ENCODE measurements around the gene TTLL5.
"Not testable (repeated sequence)": the region's sequence is repeated elsewhere in the genome, so short reads cannot be mapped to it uniquely, and the experiment has no call there.

TTLL5 gene

DNA sequence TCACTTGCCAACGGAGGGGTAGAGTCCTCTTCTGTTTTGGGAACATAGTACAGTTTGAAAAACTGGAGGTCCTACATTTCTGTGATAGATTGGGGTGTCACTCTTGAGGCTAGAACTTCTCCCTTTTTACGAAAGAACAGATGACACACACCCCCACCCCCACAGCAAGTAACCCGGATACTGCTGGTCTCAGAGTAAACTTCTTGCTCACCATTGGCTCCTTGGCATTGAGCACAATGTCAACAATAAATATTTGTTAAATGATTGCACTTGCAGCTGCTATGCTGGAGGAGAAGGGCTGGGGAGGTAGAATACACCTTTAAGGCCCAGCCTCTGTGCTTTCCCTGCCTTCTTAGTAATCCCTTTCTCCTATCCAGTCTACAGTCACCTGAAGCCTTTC lies 170.9 kb downstream of the TTLL5 start:
- DNase-seq (ENCODE audit: low read depth) = no peak

DNA sequence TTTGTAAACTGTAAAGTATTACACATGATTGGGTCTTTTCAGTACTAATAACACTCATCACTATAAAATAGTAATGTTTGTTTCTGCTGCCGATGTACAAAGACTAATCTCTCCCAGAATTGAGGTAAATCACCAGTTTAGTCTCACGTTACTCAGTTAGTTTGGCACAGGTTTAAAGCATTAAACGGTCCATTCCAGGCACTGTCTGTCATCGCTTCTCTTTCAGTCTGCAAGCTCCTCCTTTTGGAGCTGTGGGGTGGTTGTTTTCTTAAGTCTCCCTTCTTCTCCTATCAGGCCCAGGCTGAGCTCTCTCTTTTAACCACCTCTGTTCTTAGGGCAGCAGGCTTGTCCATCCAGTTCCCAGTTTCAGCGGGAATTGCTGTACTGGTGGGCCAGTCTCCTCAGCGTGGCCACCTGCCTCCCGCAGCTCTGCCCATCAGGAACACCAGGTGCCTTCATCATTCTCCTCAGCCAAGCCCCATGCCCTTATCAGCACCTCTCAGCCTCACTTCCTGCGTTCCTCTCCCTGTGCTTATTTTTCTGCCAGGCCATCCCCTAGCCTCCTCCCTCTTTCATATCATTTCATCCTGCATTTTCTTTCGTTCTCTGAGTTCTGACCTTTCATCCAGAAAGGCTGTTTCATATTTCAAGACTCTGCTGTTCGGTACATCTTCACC lies 171.7 kb downstream of the TTLL5 start:
- DNase-seq (ENCODE audit: low read depth) = no peak

DNA sequence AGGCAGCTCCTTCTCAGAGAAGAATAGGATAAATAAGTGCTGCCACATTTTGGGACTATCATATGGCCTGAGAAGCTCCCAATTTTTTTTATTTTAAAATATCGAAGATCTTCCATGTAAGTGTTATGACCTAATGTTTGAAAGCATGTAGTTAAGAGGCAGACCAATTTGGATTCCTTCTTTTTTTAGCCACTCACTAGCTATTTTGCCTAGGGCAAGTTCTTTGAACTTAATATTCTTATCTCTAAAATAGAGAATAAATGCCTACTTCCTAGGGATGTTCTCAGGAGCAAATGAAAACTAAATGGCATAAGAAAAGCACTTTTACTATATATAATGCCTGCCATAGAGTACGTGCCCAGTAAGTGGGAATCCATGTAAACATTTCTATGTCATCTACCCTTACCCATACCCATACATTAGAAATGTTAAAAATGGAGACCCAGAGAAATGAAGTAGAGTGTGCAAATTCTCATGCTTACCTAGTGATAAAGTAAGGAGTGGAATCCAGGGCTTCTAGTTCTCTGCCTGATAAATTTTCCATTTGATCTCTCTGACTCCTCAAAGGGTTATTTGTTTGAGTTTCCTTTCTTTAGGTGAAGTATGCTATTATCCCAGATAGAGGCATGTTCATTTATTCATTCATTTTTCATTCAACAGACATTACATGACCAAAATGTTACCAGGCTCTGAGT lies 172.4 kb downstream of the TTLL5 start:
- no peak for DNase-seq (ENCODE audit: low read depth)

DNA sequence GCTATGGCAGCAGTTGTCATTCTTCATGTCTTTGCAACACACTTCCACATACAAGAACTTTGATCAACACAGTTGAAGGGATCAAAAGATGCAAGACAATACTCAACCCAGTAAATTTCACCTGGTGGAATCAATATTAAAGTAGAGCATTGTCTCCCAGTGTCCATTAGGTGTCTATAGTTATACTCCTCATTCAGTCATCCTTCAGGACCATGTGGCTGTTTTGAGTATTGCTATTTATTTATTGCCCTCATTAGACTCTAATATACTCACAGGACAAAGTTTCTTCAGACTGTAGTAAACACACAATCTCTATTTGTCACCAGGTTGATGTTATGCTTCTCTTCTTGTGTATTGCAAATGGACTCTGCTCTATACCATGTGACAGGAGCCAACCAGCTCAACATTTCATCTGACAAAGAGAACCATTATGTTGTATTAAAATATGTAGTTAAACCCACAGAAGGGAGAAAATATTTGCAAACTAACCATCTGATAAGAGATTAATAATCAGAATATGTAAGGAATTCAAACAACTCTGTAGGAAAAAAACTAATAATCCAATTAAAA lies 174.2 kb downstream of the TTLL5 start:
- no peak for DNase-seq (ENCODE audit: low read depth)

DNA sequence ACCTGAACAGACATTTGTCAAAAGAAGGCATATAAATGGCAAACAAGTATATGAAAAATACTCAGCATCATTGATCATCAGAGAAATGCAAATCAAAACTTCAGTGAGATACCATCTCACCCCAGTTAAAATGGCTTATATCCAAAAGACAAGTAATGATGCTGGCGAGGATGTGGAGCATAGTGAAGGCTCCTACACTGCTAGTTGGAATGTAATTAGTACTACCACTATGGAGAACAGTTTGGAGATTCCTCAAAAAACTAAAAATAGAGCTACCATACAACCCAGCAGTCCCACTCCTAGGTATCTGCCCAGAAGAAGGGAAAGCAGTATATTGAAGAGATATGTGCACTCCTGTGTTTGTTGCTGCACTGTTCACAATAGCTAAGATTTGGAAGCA lies 174.7 kb downstream of the TTLL5 start:
- DNase-seq (ENCODE audit: low read depth) = no peak

DNA sequence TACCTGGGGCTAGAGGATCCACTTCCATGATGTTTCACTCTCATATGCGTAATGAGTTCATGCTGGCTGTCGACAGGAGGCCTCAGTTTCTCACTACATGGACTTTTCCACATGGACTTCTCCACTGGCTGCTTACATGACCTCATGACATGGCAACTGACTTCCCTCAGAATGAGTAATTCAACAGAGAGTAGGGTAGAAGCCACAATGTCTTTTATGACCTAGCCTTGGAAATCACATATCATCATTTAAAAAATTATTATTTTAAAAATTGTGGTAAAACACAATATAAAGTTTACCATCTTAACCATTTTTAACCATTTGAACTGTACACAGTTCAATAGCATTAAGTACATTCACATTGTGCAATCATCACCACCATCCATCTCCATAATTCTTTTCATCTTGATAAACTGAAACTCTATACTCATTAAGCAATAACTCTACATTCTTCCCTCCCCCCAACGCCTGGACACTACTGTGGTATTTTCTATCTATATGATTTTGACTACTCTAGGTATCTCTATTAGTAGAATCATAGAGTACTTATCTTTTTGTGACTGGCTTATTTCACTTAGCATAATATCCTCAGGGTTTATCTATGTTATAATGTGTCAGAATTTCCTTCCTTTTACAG lies 176.2 kb downstream of the TTLL5 start:
- no peak for DNase-seq (ENCODE audit: low read depth)

DNA sequence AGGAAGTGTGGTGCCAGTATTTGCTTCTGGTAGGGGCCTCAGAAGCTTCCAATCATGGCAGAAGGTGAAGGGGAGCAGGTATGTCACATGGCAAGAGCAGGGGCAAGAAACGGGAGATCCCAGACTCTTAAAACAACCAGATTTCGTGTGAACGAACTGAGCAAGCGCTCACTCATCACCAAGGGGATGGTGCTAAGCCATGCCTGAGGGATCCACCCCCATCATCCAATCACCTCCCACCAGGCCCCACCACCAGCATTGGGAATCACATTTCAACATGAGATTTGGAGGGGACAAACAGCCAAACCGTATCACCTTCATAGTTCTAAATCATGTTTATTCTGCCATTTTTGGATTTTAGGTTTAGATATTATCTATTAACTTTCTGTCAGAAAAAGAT lies 179.9 kb downstream of the TTLL5 start:
- DNase-seq (ENCODE audit: low read depth) = no peak

DNA sequence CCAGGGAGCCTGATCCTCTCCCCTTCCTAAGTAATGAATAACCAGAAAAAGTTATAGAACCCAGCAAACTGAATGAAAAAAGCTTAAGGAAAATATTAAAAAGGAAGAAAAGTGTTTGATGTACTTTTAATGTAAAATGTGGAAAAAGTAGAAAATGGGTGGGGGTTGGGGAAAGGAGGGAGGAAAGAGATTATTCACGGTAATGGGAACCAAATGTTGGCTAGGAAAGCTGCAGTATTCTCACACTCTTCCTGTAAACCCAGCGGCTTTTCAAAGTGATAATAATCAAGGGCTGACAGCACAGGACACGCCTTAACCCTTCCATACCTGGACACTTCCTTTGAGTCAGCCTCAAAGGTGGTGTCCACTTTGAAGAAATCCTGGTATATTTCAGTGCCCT lies 181.5 kb downstream of the TTLL5 start:
- no peak for DNase-seq (ENCODE audit: low read depth)

DNA sequence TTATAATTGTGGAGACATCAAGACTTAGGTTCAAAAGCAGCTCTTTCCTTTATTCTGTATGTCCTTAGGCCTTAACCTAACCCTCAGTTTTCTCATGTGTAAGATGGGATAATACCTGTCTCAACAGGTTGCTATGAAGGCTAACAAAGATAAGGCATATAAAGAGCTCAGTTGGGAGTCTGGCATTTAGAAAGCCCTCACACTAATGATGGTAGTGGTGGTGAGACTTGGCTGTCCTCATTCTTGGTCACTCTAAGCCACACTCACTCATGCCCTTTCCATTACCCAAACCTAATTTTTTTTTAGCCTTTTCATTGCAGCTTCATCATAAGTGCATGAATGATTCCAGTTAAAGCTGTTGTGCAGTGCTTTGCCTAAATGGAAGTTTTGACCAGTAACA lies 183.4 kb downstream of the TTLL5 start:
- DNase-seq (ENCODE audit: low read depth) = no peak

DNA sequence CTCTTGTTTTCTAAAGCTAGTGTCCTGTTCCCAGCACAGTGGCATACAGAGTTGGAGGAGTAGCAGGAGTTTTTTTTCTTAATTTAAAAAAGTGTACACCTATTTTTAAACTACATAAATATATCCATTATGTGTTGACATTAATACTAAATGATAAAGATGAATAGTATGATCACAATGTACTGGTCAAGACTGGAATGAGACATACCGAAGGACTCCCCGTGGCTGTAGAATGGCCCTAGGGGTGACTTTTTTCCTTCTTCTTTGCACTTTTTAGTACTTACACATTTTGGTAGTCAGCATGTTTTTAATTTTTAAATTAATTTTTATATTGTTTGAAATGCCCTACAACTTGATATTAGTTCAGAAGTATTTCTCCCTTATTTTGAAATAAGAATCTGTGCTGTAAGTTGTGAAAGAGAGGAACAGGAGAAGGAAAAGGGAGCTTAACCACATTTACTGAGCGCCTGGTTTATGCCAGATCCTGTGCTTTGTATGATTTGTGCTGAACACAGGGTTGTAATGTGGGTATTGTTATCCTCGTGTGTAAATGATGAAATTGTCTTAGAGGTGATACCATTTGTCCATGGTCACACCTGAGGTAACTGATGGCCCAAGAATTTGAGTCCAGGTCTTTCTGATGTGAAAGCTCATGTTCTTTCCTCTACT lies 184.2 kb downstream of the TTLL5 start:
- DNase-seq (ENCODE audit: low read depth) = no peak

DNA sequence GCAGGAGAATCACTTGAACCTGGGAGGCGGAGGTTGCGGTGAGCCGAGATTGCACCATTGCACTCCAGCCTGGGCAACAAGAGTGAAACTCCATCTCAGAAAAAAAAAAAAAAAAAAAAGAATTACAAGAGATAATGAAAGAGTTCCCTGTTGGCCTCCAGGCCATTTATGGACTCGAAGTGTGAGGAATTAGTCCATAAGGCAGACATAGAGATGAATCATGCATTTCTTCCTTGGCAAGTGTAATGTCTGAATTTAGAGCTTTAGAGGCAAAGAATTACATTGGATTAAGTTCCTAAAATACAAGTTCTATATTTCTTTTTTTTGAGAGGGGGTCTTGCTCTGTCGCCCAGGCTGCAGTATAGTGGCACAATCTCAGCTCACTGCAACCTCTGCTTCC lies 185.6 kb downstream of the TTLL5 start:
- DNase-seq (ENCODE audit: low read depth) = not testable (repeated sequence)

DNA sequence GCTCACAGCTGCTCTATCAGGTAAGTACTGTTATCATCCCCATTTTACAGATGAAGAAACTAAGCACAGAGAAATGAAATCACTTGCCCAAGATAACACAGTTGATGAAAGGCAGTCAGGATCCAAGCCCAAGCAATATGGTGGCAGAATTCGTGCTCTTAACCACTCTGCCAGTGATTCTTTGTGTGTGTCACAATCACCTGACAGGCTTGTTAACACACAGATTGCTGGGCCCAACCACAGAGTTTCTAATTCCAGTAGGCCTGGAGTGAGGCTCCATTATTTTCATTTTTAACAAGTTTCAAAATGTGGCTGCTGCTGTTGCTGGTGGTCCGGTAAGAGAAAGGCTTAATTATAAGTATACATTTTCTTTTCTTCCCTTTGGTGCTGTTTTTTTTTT lies 186.5 kb downstream of the TTLL5 start:
- DNase-seq (ENCODE audit: low read depth) = no peak

DNA sequence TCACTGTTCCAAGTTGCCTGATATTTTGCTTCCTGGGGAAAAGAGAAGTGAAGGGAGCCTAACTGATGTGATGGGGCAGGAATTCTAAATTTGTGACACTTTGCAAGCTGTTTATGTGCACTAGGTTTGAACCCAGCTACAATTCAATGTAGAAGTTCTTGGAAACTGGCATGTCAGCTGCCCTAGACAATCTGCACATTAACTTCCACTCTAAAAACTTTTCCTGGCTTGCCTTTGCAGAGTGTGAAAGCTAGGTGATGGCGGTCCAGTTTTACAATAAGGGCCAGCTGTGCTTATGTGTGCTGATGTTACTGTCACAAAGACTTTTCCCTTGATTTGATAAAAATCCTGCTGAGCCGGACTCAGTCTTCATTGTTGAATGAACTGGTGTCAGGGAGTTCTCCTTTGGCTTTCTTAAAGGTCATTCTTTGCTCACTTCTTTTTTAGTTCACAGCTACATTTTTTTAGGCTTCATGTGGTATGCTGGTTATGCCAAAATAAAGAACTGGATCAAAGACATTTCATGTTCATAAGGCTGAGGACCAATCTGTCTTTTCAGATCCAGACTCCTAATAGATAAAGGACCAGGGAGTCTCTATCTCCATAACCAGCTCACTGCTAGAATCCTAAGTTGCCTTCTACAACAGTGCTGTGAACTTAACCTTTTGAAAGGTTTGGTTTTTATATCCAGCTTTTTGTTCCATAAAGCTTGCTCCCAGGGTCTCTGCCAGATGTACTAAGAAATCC lies 187.3 kb downstream of the TTLL5 start:
- DNase-seq (ENCODE audit: low read depth) = no peak

DNA sequence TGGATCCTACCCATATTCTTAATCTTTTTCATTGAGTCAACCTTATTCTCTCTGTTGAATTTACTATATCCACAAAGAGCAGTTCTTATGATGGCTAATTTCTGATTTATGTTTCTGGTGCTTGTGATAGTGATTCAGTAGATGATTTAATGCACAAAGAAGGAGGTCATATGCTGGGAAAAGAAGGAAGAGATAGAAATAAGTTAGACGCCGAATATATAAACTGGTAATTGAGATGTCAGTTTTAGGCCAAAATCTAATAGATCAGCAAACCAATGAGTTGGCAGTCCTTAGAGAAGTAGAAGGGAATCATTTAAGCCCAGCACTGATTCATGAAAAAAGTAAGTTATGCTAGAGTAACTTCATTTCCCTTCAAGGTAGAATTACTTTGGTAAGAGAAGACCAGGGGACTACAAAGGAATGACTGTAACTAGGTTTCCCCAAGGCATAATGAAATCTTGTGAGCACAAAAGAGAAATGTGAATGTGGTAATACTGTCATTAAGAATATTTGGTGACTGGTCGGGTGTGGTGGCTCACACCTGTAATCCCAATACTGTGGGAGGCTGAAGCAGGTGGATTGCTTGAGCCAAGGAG lies 188.4 kb downstream of the TTLL5 start:
- DNase-seq (ENCODE audit: low read depth) = no peak

DNA sequence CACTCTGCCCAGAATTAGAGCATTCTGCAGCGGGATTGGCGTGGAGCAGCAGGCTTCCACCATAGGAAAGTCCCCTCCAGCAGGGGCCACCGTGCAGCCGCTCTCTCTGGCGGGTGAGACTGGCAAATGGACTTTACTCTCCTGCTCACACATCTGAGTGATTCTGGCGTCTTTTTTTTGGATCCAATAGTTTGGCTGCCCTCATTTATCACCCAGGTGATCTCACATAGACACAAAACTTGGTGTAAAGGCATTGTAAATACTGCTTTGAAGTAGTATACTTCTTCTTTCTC lies 190.5 kb downstream of the TTLL5 start:
- no peak for DNase-seq (ENCODE audit: low read depth)

DNA sequence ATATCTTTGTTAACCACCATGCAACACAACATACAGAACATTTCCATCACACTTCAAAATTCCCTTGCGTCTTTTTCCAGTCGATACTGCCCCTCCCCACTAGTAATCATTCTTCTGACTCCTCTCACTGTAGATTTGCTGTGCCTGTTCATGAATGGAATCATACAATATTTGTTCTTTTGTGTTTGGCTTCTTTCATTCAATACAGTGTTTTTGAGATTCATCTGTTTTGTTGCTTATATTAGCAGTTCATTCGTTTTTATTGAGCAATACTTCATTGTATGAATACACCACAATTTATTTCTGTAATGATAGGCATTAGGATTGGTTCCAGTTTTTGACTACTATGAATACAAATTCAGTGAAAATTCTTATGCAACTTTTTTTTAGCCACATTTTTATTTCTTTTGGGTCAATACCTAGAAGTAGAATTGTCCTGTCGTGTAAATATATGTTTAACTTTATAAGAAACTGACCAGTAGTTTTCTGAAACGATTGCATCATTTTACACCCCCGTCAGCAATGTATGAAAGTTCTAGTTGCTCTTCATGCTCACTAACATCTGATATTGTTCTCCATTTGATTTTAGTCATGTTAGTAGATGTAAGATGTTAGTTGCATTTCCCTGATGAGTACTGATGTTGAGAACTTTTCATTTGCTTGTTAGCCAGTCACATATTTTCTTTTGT lies 193.2 kb downstream of the TTLL5 start:
- DNase-seq (ENCODE audit: low read depth) = no peak

DNA sequence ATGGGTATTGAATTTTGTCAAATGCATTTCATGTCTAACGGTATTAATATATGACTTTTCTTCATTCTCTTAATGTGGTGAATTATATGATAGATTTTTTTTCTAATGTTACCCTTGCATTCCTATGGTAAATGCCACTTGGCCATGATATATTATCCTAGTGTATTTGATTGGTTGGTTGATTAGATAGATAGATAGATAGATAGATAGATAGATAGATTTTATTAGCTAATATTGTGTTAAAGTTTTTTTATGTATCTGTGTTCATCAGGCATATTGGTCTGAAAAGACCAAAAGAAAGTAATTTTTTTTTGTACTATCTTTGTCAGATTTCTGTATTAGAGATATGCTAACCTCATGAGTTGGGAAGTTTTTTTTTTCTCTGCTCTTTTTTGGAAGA lies 196.2 kb downstream of the TTLL5 start:
- no peak for DNase-seq (ENCODE audit: low read depth)

DNA sequence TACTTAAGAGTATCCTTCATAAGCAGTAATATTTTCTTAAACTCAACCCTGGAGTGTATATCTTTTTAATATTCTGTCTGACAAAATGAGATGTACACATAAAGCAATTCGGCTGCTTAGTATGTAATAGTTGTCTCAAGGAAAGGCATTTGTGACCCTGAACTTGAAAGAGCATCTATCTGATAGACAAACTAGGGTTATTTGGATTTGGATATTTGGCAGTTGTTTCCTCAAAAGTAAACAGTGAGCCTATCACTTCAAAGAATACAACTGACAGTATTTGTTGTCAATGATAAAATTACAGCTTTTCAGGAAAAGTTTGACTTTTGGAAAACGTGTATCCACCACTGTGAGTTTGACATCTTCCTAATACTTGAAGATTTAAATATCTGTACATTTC lies 197.3 kb downstream of the TTLL5 start:
- DNase-seq (ENCODE audit: low read depth) = no peak

DNA sequence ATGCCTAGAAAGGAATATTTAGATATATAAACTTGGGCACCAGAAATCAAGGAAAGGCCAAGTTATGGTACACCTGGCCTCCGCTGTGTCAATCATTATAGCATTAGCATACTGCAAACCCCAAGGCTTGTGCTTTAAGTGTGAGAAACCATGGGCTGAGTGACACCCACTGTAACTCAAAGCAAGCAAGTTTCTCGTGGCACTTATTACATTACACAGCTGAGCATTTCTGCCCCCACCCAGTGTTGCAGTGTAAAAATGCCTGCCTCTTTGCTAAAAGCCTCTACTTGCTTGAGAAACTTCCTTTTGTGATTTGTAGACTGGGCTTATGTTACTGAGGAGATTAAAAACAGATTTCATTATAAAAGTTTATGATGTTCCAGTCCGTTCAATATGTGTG lies 198.7 kb downstream of the TTLL5 start:
- no peak for DNase-seq (ENCODE audit: low read depth)

DNA sequence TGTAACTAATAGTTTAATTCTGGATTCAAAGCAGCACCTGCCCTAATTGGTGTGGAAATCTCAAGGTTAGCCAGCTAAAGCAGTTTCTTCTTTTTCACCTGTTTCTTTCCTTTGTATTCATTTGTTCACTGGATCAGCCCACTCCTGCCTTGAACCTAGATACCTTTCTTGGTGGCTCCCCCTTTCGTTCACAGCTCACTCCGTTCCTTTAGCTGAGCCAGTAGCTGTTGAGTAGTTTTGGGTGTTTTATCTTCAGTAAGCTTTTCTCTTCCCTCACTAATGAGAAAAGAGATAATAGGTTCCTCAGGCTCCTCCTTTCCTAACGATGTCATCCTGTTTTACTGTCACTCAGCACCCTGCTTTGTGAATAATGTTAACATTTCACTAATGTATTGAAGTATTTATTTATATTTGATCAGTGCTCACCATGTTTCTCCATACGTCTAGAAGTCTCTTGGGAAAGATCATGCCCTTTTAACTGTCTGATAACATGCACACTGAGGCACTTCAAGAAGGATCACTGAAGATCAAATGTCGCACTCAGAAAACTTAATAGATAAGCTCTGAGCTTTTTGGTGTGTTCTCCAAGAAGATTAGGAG lies 199.6 kb downstream of the TTLL5 start:
- no peak for DNase-seq (ENCODE audit: low read depth)

DNA sequence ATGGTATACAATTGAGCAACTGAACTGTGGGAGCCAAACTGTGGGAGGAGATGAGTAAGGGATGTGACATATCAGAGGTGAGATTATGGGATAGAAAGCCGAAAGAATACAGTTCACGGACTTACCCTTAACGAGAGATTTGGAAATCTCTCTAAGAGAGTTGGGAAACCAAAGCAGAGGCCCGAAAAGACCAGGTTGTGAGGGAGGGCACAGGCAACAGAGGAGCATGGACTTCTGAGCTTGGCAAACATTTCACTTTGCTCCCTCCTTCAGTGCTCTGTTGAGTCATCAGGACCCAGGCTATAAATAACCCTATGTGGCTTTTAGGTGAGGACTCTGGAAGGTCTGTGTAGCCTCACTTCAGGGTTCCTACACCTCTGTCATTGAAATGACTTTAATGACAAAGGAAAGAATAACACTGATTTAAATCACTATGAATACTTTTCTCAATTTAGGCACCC lies 200.1 kb downstream of the TTLL5 start:
- DNase-seq (ENCODE audit: low read depth) = no peak

Data from stimulated activated CD8-positive, alpha-beta memory T cell treated with anti-CD3 and anti-CD28 coated beads, Interleukin-15, amount 100 ng/mL, for 24 hours (primary cell).